Testis (tissue), 3 donors: ENCODE results near the gene GPR108. TPM values are rescaled to one million over a fixed set of nuclear protein-coding genes. Genes with fewer than 3 reads are reported as not detected.
A peak's percentile ranks its signal among the peaks of the same experiment; 100 is the strongest.
"Not testable (repeated sequence)": the region's sequence is repeated elsewhere in the genome, so short reads cannot be mapped to it uniquely, and the experiment has no call there.

ENCODE experiments used
- DNase-seq: peaks from one replicate; pipeline ENCODE4 v3.0.0-alpha.2; 2019
- H3K27ac ChIP-seq, 2 donors: fragments of 200-600 bp; sonication (generic); one replicate each; pipeline ENCODE4 v1.5.1; 2019
- H3K27me3 ChIP-seq: fragments of 200-600 bp; sonication (generic); one replicate; pipeline ENCODE4 v1.5.1; 2019
- H3K36me3 ChIP-seq: fragments of 200-600 bp; sonication (generic); one replicate; pipeline ENCODE4 v1.5.1; 2017; ENCODE audit warnings: low read depth; ENCODE audit errors: missing control alignments
- H3K4me1 ChIP-seq: fragments of 200-600 bp; sonication (generic); one replicate; pipeline ENCODE4 v1.5.1; 2019
- H3K4me3 ChIP-seq, 2 donors: fragments of 200-600 bp; sonication (generic); one replicate each; pipeline ENCODE4 v1.5.1; 2017 to 2019
- H3K9me3 ChIP-seq: fragments of 200-600 bp; sonication (generic); one replicate; pipeline ENCODE4 v1.5.1; 2017
- CTCF ChIP-seq, 3 experiments: fragments of 450-650 bp in 2 of 3; fragments of 200-600 bp in 1 of 3; sonication (generic) in 1 of 3; IDR thresholded peaks; one replicate each; pipeline ENCODE4 v1.5.1; 2016 to 2019; ENCODE audit warnings: antibody characterized with exemption in 3 of 3, mild to moderate bottlenecking in 2 of 3, moderate library complexity in 1 of 3
- POLR2A ChIP-seq: fragments of 450-650 bp; IDR thresholded peaks from one replicate; pipeline ENCODE4 v1.6.1; 2017; ENCODE audit warnings: antibody characterized with exemption, mild to moderate bottlenecking, moderate library complexity
- WGBS, 2 donors: methylation state at CpG; one replicate each; pipeline ENCODE4 v1.1.5; 2018; 5-methylcytosine and 5-hydroxymethylcytosine counted together
- intact Hi-C: fragments of 100-400 bp; cut with DNase I; formaldehyde crosslinking; loops from one replicate; pipeline ENCODE4 v1.15.1; 2023; ENCODE audit warnings: low total_unique reads
- polyA plus RNA-seq: library from polyadenylated mRNA; stranded (reverse); fragments of 350-450 nt; fragmentation: Illumina TruSeq; extraction: RNeasy Lipid Tissue Mini Kit (QIAGEN cat#74804); gene quantifications from one replicate; pipeline ENCODE4 v1.2.3, GENCODE V29; 2014; ENCODE audit warnings: low read depth, low replicate concordance; ENCODE audit not compliant: insufficient read depth
- total RNA-seq, 2 donors: library from RNA; depleted of rRNA; stranded (reverse); fragments of >200 nt; gene quantifications; one replicate each; pipeline ENCODE4 v1.2.3, GENCODE V29; 2016

GPR108 gene
- total and polyA plus RNA-seq, 3 donors from 2014 or later = 61.8 to 105 (median 87.1) TPM

- Histone ChIP-seq H3K27me3 (no peaks in the 10 kb centered on the region), H3K36me3 (no peaks in the 10 kb centered on the region), H3K4me1 (peaks cover 9% of the 10 kb centered on the region), H3K9me3 (no peaks in the 10 kb centered on the region), H3K4me3 (no peak overlapping the region), H3K27ac (no peak overlapping the region)
- TF ChIP-seq CTCF (IDR thresholded peaks at IDR 0.05) = no peak
- no peak for TF ChIP-seq POLR2A
- 92 to 94% methylated on average over 16 of the region's 16 CpGs for WGBS, 2 donors
- DNase-seq = no peak
- intact Hi-C loops = no loop called here
Observed at GRCh38 chr19:6751189-6751588, 13.8 kb upstream of the GPR108 start.

- WGBS, 2 donors = 65 to 79% methylated on average over 2 to 17 of the region's 20 CpGs
- TF ChIP-seq POLR2A (no peak), CTCF (IDR thresholded peaks at IDR 0.05) (no peak)
- intact Hi-C loops = no loop called here
- H3K9me3 ChIP-seq = no peaks in the 10 kb centered on the region
- H3K27ac ChIP-seq = no peak overlapping the region
- no peaks in the 10 kb centered on the region for H3K36me3 ChIP-seq
- H3K4me3 ChIP-seq = no peak overlapping the region
- H3K27me3 ChIP-seq = no peaks in the 10 kb centered on the region
- H3K4me1 ChIP-seq = peaks cover 15% of the 10 kb centered on the region
- no peak for DNase-seq
Observed at GRCh38 chr19:6750062-6750461, 12.7 kb upstream of the GPR108 start.

GRCh38 chr19:6748543-6748942 lies 11.2 kb upstream of the GPR108 start:
- H3K27ac ChIP-seq, H3K4me3 ChIP-seq, H3K27me3 ChIP-seq, H3K9me3 ChIP-seq, H3K36me3 ChIP-seq, intact Hi-C loops, DNase-seq: not testable (repeated sequence)
- peaks cover 29% of the 10 kb centered on the region for H3K4me1 ChIP-seq
- WGBS, 2 donors = 88 to 93% methylated on average over 10 of the region's 10 CpGs

GRCh38 chr19:6745965-6746364 lies 8.6 kb upstream of the GPR108 start:
- no peaks in the 10 kb centered on the region for H3K9me3 ChIP-seq
- 84 to 96% methylated on average over 7 to 18 of the region's 24 CpGs for WGBS, 2 donors
- H3K36me3 ChIP-seq = no peaks in the 10 kb centered on the region
- peaks cover 21% of the 10 kb centered on the region for H3K4me1 ChIP-seq
- DNase-seq = no peak
- H3K27me3 ChIP-seq = no peaks in the 10 kb centered on the region
- TF ChIP-seq POLR2A (no peak), CTCF (IDR thresholded peaks at IDR 0.05) (no peak)
- H3K27ac ChIP-seq = no peak overlapping the region
- H3K4me3 ChIP-seq = no peak overlapping the region
- intact Hi-C loops = no loop called here

GRCh38 chr19:6744381-6745301 lies 7.3 kb upstream of the GPR108 start:
- intact Hi-C loops = no loop called here
- no peaks in the 10 kb centered on the region for H3K36me3 ChIP-seq
- DNase-seq = peak; percentile 91
- H3K27me3 ChIP-seq = no peaks in the 10 kb centered on the region
- 31 to 43% methylated on average over 35 to 40 of the region's 41 CpGs for whole genome bisulfite sequencing, 2 donors
- no peak overlapping the region for H3K4me3 ChIP-seq
- H3K4me1 ChIP-seq = peaks cover 21% of the 10 kb centered on the region
- H3K9me3 ChIP-seq = no peaks in the 10 kb centered on the region
- H3K27ac ChIP-seq = peak overlapping the region; percentile 77 to 87
- no peak for TF ChIP-seq CTCF (IDR thresholded peaks at IDR 0.05)
- no peak for TF ChIP-seq POLR2A
